H1 (cell line): ENCODE measurements around the gene FAM50B.

ENCODE experiments used
- ZNF274 ChIP-seq: IDR thresholded peaks from 2 replicates; pipeline ENCODE4 v1.7.0; 2012; ENCODE audit warnings: low read length, borderline replicate concordance; ENCODE audit errors: extremely low read depth
- TF ChIP-seq, protein P1 (sequence below), 3 experiments: IDR thresholded peaks; 1 replicate in 2 of 3; 2 replicates in 1 of 3; pipeline versions ENCODE4 v1.5.1 to v1.6.1; 2011; ENCODE audit warnings: low read length in 3 of 3, mild to moderate bottlenecking in 3 of 3, inconsistent platforms in 2 of 3, low read depth in 1 of 3, moderate library complexity in 1 of 3; ENCODE audit not compliant: insufficient read depth in 1 of 3; ENCODE audit errors: control extremely low read depth in 1 of 3

DNA sequence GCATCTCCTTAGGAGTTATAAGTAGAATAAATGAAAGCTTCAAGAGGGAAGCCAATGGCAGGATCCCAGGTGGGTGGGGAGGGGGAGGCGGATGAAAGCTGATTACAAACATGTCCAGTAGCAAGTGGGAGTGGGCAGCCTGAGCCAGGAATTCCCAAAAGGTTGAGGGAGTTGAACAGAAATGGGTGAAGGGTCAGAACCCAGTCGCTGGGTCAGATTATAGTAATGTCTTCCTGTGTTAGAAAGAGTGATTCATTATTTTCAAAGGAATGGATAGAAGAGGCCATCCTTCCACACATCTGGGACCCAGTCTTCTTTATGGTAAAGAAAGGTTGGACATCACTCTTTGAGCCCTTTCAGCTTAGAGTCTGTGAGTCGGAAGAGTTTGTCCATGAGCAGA is 41.0 kb upstream of the FAM50B start:
- no peak for TF ChIP-seq ZNF274
- TF ChIP-seq, protein P1, sequence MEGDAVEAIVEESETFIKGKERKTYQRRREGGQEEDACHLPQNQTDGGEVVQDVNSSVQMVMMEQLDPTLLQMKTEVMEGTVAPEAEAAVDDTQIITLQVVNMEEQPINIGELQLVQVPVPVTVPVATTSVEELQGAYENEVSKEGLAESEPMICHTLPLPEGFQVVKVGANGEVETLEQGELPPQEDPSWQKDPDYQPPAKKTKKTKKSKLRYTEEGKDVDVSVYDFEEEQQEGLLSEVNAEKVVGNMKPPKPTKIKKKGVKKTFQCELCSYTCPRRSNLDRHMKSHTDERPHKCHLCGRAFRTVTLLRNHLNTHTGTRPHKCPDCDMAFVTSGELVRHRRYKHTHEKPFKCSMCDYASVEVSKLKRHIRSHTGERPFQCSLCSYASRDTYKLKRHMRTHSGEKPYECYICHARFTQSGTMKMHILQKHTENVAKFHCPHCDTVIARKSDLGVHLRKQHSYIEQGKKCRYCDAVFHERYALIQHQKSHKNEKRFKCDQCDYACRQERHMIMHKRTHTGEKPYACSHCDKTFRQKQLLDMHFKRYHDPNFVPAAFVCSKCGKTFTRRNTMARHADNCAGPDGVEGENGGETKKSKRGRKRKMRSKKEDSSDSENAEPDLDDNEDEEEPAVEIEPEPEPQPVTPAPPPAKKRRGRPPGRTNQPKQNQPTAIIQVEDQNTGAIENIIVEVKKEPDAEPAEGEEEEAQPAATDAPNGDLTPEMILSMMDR (IDR thresholded peaks at IDR 0.05; ENCODE audit: control extremely low read depth in 1 of 3, insufficient read depth in 1 of 3, low read depth in 1 of 3, low read length in 3 of 3): no peak
